Measurements from ENCODE around the gene COLGALT1.
"Not testable (repeated sequence)": the region's sequence is repeated elsewhere in the genome, so short reads cannot be mapped to it uniquely, and the experiment has no call there.

Gene COLGALT1

GRCh38 chr19:17562561-17562960 is 7.1 kb downstream of the COLGALT1 start:
- no peak for DNase-seq

GRCh38 chr19:17564781-17565180 is 9.3 kb downstream of the COLGALT1 start:
- DNase-seq, result no peak

- no peak for DNase-seq
Observed at GRCh38 chr19:17565611-17566010, 10.2 kb downstream of the COLGALT1 start.

- no peak for DNase-seq
Observed at GRCh38 chr19:17567940-17568339, 12.5 kb downstream of the COLGALT1 start.

GRCh38 chr19:17570291-17570690 is 14.8 kb downstream of the COLGALT1 start:
- DNase-seq, result not testable (repeated sequence)

GRCh38 chr19:17570791-17571190 is 15.3 kb downstream of the COLGALT1 start:
- no peak for DNase-seq

GRCh38 chr19:17572638-17573037 is 17.2 kb downstream of the COLGALT1 start:
- no peak for DNase-seq

GRCh38 chr19:17575871-17576757 is 20.7 kb downstream of the COLGALT1 start:
- DNase-seq, result no peak

- DNase-seq, result no peak
Observed at GRCh38 chr19:17576758-17577456, 21.5 kb downstream of the COLGALT1 start.

GRCh38 chr19:17577457-17578097 is 22.1 kb downstream of the COLGALT1 start:
- DNase-seq, result no peak

GRCh38 chr19:17579661-17580244 is 24.3 kb downstream of the COLGALT1 start:
- DNase-seq, result no peak

- no peak for DNase-seq
Observed at GRCh38 chr19:17580470-17581144, 25.2 kb downstream of the COLGALT1 start.

- DNase-seq, result no peak
Observed at GRCh38 chr19:17581211-17581874, 25.9 kb downstream of the COLGALT1 start.

- no peak for DNase-seq
Observed at GRCh38 chr19:17582613-17583012, 27.2 kb downstream of the COLGALT1 start.

GRCh38 chr19:17584132-17584531 is 28.7 kb downstream of the COLGALT1 start:
- no peak for DNase-seq

- not testable (repeated sequence) for DNase-seq
Observed at GRCh38 chr19:17585395-17585794, 29.9 kb downstream of the COLGALT1 start.

- no peak for DNase-seq
Observed at GRCh38 chr19:17590866-17591265, 35.4 kb downstream of the COLGALT1 start.

- not testable (repeated sequence) for DNase-seq
Observed at GRCh38 chr19:17594296-17594695, 38.8 kb downstream of the COLGALT1 start.

- DNase-seq, result not testable (repeated sequence)
Observed at GRCh38 chr19:17598063-17598462, 42.6 kb downstream of the COLGALT1 start.

- no peak for DNase-seq
Observed at GRCh38 chr19:17598953-17599352, 43.5 kb downstream of the COLGALT1 start.

GRCh38 chr19:17599780-17600179 is 44.3 kb downstream of the COLGALT1 start:
- no peak for DNase-seq

- DNase-seq, result no peak
Observed at GRCh38 chr19:17601683-17602082, 46.2 kb downstream of the COLGALT1 start.
